T follicular helper cell (primary cell): ENCODE measurements around the gene ARPIN.
"Not testable (repeated sequence)": the region's sequence is repeated elsewhere in the genome, so short reads cannot be mapped to it uniquely, and the experiment has no call there.

Experiments used
- DNase-seq: peaks from one replicate; pipeline ENCODE4 v3.0.0-alpha.2; 2020; ENCODE audit warnings: low read depth
- total RNA-seq, 2 experiments: gene quantifications; one replicate each; lab custom pipeline; 2026; lab: John Stamatoyannopoulos, UW

ARPIN gene
- total RNA-seq, result 0 to 0.18 reads per million in 2 experiments

DNA sequence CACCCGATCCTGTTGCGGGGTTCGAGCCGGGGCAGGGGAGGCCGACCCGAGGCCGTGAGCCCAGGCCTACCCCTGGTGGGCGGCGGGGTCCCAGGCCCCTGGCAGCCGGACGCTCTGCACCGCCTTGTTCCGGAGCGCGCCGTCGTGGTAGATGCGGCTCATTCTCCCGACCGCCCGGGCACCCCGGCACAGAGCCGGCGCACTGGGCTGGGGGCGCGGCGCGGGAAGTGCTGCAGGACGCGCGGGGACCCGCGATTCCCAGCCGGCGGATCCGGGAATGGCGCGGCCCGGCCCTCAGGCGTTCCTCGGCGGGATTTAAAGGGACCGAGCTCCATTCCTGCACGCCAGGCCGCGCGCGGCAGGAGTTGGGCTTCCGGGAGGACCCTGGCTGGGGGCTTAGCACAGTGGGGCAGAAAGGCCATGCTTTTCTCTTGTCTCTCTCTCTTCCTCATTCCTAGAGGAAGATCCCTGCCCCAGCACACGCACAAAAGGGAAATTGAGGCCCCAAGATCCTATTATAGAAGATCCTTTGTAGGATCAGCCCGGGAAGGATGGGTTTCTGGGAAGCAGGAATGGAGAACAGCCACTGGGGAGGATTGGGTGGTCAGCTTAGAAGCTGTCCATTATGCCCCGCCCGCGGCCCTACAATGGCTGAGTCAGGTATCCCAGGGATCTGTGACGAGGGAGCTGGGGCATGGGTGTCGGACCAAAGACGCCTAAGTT, at the start of gene ARPIN:
Gene ARPIN (minus strand): TSS at position 279 of the 723 bp plus-strand sequence. CDS start 117 bp downstream, at position 162.
- DNase-seq, result no peak

DNA sequence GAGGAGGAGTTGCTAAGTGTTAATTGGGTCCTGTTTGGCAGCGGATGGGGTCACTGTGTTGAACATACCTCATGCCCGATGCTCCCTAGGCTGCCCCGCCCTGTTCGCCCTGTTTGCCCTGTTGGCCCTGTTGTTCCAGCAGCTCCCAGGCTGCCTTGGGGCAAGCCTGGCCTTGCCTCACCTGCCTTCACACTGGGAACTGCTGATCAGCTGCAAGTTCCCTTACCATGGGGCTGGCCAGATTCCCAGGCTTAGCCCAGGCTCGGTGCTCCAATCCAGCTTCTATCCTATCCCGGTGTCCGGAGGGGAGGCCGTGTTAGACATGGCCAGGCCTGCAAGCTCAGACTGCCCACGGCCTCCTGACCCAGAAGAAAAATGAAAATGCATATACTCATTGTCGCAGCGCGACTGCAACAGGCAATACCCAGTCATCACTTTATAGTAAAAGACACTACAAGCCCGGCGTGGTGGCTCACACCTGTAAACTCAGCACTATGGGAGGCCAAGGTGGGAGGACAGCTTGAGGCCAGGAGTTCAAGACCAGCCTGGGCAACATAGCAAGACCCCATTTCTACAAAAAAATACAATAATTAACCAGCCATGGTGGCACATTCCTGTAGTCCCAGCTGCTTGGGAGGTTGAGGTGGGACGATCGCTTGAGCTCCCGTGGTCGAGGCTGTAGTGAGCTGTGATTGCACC, 45.5 kb upstream of the ARPIN start:
- DNase-seq, result no peak

DNA sequence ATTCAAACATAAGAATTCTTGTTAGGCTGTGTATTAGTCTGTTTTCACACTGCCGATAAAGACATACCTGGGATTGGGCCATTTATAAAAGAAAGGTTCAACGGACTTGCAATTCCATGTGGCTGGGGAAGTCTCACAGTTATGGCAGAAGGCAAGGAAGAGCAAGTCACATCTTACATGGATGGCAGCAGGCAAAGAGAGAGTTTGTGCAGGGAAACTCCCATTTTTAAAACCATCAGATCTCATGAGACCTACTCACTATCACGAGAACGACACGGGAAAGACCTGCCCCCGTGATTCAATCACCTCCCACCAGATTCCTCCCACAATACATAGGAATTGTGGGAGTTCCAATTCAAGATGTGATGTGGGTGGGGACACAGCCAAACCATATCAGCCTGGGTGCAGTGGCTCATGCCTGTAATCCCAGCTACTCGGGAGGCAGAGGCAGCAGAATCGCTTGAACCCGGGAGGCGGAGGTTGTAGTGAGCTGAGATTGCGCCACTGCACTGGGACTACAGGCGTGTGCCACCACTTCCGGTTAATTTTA, 42.8 kb upstream of the ARPIN start:
- DNase-seq, result not testable (repeated sequence)

DNA sequence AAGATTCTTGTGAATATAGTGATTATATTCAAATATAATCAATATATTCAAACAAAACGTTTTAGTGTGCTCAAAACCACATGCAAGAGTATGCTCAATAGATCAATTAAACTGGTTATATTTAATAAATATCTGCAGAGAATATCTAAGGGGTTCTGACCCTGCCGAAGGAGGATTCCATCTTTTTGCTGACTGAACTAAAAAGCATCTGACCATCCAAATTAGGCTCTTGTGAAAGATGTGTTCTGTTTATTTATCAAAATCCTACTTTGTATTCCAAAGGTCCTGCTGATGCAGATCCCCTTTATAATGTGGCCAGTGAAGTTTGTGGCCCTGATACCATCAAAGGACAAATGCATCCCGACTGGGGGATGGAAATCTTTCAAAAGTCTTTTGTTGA, 41.8 kb upstream of the ARPIN start:
- no peak for DNase-seq

DNA sequence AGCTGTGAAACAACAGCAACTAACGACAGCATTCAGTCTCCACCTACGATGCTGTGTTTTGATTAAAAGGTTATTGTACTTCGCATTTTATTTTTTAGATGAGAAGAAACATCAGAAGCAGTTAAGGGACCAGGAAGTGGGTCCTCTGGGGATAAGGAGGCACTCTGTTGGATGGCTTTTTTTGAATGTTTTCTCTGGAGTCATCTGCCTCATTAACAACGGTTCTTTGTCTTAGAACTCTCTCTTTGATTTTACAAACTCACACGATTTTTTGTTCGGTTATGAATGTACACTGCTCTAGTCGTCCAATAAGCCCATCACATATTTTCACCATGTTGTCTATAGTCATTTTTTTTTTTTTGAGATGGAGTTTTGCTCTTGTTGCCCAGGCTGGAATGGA, 36.0 kb upstream of the ARPIN start:
- no peak for DNase-seq

DNA sequence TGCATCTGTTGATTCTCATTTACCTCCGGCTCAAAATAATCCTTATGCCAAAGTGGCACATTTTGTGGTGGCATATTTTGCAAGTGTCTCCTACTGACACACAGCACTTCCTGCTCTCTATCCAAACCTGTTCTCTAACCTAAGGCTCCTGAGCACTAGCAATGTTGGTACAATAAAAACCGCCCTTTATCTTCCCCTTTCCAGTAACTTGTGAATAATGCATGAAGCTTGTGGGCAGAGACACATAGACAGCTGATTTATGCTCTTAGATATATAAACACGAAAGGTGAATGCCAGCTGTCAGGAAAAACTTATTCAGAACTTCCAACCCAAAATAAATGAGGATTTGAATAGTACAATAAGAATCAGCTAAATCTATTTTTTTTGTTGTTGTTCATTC, 34.6 kb upstream of the ARPIN start:
- no peak for DNase-seq

DNA sequence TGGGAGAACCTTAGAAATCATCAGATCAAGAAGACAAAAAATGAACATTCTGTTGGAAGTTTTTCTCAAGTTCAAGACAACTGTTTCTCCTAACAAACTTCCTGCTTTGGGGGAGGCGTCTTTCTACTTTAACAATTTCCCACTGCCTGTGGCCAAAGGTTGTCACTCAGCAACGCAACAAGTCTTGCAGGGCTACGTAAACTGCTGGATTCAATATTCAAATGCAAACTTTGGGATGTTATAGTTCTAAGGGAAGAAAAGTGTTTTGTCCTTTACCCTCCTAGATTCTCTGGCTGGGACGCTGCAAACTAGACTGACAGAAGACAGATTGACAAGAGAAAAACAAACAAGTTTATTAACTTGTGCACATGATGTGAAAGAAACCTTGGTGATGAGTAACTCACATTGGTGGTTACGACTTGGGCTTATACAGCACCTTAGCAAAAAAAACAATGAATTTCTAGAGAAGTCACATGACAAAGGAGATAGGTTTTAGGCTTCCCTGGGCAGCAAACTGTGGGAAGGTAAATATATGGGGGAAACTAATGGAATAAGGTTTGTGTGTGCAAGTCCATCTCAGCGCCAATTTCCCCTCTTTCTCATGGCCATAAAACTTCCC, 34.0 kb upstream of the ARPIN start:
- DNase-seq, result no peak

DNA sequence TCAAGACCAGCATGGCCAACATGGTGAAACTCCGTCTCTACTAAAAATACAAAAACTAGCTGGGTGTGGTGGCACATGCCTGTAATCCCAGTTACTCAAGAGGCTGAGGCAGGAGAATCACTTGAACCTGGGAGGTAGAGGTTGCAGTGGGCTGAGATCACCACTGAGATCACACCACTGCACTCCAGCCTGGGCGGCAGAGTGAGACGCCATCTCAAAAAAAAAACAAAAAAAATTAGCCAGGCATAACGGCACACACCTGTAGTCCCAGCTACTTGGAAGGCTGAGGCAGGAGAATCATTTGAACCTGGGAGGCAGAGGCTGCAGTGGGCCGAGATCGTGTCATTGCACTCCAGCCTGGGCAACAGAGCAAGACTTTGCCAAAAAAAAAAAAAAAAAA, 31.0 kb upstream of the ARPIN start:
- DNase-seq, result not testable (repeated sequence)

DNA sequence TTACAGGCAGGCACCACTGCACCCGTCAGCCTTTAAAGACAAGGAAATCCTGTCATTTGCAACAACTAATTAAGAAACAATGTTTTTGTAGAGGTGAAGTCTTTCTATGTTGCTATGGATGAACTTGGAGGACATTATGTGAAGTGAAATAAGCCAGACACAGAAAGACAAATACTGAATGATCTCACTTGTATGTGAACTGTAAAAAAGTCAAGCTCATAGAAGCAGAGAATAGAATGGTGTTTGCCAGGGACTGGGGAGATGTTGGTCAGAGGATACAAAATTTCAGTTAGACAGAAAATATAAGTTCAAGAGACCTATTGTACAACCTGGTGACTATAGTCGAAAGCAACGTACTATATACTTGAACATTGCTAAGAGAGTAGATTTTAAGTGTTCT, 27.2 kb upstream of the ARPIN start:
- DNase-seq, result no peak

DNA sequence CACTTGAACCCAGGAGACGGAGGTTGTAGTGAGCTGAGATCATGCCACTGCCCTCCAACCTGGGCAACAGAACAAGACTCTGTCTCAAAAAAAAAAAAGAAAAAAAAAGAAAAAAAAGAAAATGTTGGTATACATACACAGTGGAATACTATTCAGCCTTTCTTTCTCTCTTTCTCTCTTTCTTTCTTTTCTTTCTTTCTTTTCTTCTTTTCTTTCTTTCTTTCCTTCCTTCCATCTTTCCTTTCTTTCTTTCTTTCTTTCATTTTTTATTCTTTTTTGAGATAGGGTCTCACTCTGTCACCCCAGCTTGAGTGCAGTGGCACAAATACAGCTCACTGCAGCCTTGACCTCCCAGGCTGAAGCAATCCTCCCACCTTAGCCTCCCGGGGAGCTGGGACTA, 26.6 kb upstream of the ARPIN start:
- DNase-seq, result not testable (repeated sequence)

DNA sequence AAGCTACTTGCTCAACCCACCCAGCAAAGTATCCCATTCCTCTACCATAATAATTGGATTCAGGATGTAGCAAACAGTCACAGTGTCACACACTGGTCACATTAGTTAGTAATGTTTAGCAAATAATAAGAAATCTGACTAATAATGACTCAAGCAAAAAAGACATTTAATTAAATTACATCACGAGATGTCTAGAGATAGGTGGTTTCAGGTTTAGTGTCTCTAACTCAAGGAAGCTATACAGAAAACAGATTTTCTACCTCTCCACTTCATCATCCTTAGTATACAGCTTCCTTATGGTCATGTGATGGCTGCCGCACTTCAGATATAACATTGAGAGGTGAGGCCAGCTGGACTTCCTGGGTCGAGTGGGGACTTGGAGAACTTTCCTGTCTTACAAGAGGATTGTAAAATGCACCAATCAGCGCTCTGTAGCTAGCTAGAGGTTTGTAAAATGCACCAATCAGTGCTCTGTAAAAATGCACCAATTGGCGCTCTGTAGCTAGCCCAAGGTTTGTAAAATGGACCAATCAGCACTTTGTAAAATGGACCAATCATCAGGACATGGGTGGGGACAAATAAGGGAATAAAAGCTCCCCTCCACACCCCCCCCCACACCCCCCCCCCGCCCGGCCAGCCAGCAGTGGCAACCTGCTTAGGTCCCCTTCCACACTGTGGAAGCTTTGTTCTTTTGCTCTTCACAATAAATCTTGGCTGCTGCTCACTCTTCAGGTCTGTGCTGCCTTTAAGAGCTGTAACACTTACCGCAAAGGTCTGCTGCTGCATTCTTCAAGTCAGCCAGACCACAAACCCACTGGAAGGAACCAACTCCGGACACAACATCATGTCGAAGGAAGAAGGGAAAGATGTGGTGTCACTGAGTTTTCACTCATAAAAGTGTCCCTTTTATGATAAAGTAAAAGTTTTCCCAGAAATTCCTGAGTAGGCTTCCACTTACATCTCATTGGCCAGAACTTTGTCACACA, 24.9 kb upstream of the ARPIN start:
- DNase-seq, result no peak

DNA sequence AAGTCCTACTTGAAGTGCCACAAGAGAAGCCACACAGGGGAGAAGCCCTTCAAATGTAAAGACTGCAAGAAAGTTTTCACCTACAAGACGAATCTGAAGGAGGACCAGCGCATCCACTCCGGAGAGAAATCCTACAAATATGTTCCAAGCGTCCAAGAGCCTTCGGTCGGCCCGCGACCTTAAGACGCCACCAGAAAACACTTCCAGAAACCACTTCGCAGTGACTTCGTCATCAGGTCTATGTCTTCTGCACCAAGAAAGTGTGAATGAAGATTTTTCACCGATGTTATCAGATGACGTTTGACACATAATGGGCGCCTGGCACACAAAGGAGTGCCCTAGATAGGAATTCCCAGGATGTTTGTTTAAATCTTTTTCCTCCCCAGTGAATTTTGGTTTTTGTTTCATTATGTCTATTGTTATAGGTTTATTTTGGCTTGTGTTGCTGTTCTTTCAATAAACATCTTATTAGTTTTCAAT, 24.1 kb upstream of the ARPIN start:
- DNase-seq, result no peak

DNA sequence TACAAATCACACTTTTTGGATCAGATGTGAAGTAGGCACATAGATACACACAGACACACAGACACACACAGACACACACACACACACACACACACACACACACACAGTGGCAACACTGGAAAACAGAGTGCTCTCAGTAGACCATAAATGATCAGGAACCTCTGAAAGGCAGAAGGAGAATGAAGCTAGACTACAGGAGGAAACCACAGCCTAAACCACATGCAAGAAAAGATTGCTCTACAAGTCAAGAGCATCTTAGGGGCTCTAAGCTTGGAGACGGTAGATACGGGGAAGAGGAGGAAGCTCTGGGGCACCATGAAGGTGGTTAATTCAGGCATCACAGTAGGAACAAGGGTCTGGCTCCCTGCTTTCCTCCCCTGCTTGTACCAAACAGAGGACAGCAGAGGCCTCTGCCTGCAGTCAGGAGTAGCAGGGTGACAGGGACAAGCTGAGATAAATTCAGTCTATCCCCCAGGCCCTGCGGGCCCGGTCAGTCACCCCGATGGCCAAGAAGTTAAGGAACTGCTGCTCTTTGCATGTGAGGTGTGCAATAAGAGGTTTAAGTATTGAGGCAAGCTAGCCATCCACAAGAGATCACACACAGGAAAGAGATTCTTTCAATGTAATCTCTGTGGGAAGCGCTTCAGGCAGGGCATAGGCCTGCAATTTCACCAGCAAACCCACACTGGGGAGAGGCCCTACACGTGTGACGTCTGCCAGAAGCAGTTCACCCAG, 23.5 kb upstream of the ARPIN start:
- DNase-seq, result no peak

DNA sequence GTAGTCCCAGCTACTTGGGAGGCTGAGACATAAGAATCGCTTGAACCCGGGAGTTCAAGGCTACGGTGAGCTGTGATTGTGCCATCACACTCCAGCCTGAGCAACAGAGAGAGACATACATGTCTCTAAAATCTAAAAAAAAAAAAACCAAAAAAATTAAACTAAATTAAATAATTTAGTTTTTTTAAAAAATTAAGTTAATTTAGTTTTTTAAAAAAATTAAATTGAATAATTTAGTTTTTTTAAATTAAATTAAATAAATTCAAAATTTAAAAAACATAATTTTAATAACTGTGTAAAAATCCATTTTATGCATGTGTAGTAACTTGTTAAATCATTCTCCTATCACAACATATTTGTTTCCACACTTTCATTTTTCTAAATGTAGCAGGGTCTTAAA, 20.1 kb upstream of the ARPIN start:
- no peak for DNase-seq

DNA sequence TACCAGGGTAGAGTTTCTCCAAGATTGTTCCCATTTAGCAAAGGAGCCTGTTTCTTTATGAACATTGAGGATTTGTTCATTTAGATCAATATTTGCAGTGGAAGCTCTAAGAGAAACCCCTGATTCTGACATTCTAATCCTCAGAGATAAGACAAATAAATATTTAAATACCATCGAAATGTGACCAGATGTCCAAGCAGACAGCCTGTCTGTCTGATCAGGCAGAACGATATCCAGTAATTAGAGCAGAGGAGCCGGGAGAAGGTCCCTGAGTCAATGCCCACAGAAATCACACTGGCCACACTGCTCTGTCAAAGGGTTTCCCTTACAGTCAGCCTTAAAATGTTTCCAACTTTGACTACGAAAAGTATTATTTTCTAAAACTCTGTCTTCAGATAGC, 15.7 kb upstream of the ARPIN start:
- no peak for DNase-seq

DNA sequence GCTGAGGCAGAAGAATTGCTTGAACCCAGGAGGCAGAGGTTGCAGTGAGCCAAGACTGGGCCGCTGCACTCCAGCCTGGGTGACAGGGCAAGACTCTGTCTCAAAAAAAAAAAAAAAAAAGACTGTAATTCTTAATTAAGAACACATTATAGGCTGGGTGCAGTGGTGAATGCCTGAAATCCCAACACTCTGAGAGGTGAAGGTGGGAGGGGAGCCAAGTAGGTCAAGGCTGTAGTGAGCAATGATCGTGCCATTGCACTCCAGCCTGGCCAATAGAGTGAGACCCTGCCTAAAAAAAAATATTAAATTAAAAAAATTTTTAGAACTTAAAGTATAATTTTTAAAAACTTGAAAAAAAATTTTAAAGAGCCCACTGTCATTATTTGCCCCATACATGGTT, 13.4 kb upstream of the ARPIN start:
- DNase-seq, result no peak

DNA sequence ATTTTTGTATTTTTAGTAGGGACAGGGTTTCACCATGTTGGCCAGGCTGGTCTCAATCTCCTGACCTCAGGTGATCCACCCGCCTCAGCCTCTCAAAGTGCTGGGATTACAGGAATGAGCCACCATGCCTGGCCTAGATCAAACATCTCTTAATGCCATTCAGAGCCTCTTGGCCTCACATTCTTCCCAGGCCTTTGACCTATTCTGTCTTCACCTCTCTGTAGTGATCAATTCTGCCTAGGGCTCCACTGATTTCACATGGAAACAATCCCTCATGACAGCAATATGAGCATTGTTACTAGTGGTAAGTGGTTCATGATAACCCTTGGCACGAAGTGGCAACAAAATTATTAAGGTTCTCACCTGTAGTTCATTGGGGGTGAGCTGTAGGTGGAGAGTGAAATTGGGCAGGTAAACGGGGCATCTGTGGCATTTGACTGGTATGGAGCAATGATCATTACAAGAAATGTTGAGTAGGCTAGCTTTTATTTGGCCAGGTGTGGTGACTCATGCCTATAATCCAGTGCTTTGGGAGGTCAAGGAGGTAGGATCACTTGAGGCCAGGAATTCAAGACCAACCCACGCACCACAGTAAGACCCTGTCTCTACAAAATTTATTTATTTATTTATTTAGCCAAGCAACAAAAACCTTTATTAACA, 4.8 kb upstream of the ARPIN start:
- DNase-seq, result no peak

DNA sequence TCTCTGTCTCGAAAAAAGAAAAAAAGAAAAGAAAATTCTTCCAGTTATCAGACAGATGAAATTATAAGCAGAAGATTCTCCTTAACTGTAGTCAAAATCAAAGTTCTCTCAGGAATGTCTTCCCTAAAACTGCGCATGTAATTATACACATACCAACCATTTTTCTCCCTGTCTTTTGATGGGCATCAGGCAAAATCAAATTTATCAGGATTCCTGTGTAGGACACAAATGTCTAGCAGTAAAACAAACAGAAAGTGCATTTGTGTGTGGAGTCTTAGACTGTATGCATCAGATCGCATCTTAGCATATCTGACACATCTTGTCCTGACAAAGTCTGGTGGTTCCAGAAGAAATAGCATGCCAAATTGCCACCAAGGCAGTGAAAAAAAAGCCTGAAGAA, 3.9 kb upstream of the ARPIN start:
- no peak for DNase-seq

DNA sequence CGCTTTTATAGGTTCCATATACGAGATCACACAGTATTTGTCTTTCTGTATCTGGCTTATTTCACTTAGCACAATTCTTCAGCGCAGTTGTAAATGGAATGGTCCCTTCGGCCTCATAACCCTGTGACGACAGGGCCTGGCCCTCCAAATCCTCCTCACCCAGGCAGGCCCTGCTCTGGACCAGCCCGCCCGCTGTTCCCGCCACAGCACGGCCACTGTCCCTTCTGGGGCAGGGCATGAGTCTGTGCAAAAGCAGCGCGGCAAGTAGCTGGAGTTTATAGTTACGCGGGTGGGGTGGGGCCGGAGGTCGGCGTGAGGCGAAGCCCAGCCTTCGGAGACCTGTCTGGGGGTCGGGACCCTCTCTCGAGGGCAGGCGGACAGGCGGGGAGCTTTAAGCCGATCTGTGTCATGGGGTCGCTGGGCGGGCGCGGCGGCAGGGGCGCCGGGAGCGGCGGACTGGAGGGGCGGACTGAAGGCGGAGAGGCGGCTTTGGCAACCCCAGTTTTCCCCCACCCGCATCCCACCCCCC, 543 bp downstream of the ARPIN start:
- DNase-seq, result no peak
